ENCODE results near the gene SNRNP25.

Gene SNRNP25

DNA sequence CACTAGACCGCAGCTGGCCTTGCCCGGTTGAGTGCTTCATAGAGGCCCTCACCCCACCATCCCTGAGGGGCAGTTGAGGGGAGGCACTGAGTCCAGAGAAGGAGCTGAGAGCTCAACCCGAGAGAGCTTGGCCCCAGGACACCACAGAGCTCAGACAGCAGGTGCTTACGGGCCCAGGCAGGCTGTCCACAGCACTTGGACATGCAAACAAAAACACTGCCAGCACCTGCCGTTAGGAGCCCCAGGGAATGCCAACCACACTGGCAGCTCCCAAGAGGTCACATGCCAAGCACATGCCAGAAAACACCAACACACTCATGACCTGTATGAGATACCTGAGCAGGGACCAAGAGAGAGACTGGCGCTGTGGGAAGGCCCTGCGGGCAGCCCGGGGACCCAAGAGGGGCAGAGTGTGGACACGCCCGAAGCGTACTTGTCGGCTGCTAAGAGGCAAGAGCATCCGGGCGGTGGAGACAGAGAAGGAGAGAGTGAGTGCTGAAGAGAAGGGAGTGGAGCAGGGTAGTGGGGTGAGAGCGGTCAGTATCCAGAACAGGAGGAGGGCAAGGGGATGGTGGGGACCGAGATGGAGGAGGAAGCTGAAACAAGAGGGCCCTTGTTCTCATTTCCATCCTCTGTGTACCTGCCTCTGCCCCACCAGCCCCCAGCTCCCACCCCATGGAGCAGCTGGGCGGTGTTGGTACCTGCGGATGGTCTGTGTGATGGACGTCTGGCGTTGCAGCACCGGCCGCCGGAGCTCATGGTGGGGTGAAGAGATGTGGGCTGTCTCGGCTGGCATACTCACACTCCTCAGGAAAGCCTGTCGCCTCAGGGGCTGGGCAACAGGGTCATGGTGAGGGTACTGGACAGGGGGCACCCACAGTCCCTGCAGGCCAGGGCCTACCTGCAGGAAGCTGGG, 10.6 kb downstream of the SNRNP25 start:
- DNase-seq (ENCODE audit: low spot score) = peak; percentile 55

GRCh38 chr16:64914-65255, 11.3 kb downstream of the SNRNP25 start:
- DNase-seq (ENCODE audit: low spot score) = no peak

DNA sequence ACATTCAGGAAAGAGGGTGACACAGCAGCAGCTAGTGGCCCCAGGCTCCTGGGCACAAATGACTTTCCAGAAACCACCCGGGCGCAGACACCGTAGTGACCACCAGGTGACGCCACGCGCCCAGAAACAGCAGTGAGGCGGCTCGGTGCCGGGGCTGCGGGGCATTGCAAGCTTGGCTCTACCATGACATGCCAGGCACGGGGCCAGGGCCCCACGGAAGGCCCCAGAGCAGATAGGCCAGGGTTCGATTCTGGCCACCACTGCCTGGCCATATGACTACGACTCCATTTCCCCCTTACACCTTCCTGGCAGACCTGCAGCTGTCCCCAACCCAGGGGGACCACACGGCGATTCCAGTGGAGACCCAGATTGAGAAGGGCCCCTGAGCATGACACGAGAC, 12.1 kb downstream of the SNRNP25 start:
- DNase-seq (ENCODE audit: low spot score) = no peak

- no peak for DNase-seq (ENCODE audit: low spot score)
Measured at GRCh38 chr16:66309-67182, 12.9 kb downstream of the SNRNP25 start.

DNA sequence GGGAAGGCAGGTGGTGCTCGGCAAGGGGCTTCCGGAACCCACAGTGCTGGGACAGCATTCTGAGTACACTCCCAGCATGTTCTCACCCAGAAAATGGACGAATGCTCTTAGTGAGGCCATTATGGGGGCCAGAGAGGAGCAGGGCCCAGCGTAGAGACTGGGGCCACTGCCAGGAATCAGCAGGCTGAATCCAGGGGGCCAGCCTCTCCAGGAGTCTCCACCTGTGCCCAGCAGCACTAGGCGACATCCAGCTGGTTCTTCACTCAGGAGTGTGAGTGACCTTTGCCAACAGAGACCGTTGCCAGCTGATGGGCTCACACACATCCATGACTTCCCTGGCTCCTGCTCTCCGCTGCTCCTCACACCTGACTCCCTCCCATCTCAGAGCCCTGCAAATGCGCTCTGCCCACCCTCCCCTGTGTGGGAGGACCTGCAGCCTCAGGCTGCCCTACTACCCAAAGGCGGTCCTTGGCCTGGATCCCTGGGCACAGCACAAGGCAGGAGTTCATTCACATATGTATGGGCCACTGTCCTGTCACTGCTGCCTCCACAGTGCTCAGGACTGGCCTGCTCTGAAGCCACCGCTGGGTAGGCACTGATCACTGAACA, 13.7 kb downstream of the SNRNP25 start:
- DNase-seq (ENCODE audit: low spot score) = no peak

GRCh38 chr16:67884-68789, 14.5 kb downstream of the SNRNP25 start:
- DNase-seq (ENCODE audit: low spot score) = no peak

DNA sequence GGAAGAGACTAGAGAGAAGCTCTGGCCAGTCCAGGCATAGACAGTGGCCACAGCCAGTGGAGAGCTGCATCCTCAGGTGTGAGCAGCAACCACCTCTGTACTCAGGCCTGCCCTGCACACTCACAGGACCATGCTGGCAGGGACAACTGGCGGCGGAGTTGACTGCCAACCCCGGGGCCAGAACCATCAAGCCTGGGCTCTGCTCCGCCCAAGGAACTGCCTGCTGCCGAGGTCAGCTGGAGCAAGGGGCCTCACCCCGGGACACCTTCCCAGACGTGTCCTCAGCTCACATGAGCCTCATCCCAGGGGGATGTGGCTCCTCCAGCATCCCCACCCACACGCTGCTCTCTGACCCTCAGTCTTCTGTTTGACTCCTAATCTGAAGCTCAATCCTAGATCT, 15.6 kb downstream of the SNRNP25 start:
- DNase-seq (ENCODE audit: low spot score) = no peak

- DNase-seq (ENCODE audit: low spot score) = no peak
Measured at GRCh38 chr16:71210-71539, 17.5 kb downstream of the SNRNP25 start.

GRCh38 chr16:71540-72401, 18.1 kb downstream of the SNRNP25 start:
- no peak for DNase-seq (ENCODE audit: low spot score)

GRCh38 chr16:72561-73548, 19.2 kb downstream of the SNRNP25 start, which contains the start of gene RHBDF1:
Gene RHBDF1 (minus strand): TSS chr16:72631. CDS start chr16:65015, 7,616 bp downstream.
- DNase-seq (ENCODE audit: low spot score) = no peak

DNA sequence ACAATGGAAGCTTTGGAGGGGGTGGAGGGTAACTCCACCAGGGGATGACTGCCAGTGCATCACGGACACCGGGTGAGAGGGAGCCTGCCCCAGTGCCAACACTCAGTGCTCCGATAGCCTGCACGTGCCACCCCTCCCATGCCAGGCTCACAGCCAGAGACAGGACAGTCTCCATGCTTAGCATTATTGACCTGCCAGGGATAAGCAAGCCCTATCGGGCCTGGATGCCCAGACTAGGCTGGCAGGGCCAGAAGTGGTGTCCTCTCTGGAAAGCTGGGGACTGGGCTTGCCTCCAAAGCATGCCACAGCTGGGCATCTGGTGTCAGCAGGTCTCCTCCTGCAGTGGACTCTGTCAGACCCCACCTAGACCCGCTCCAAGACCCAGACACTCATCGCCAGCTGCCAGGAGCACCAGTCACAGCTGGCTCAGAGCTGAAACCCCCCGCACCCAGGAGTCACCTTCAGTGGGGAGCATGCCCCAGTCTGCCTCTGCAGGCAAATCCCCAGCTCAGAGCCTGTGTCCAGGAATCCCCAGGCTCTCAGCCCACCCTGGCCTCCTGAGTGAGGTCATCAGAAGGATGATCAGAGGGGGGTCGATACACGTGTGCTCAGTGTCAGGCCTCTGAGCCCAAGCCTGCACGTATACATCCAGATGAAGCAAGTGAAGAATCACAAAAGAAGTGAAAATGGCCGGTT, 20.6 kb downstream of the SNRNP25 start:
- no peak for DNase-seq (ENCODE audit: low spot score)

GRCh38 chr16:74747-75334, 21.2 kb downstream of the SNRNP25 start:
- no peak for DNase-seq (ENCODE audit: low spot score)

GRCh38 chr16:75580-76501, 22.2 kb downstream of the SNRNP25 start:
- DNase-seq (ENCODE audit: low spot score) = peak; percentile 86

- peak; percentile 81 for DNase-seq (ENCODE audit: low spot score)
Measured at GRCh38 chr16:76535-77272, 23.1 kb downstream of the SNRNP25 start.

- DNase-seq (ENCODE audit: low spot score) = peak; percentile 85
Measured at GRCh38 chr16:77273-77806, 23.7 kb downstream of the SNRNP25 start.

GRCh38 chr16:77807-78443, 24.3 kb downstream of the SNRNP25 start, which contains the start of gene MPG:
Gene MPG (plus strand): TSS chr16:78225. CDS start chr16:78310, 85 bp downstream.
- peak; percentile 94 for DNase-seq (ENCODE audit: low spot score)
